NCI-H2196 treated with DMSO at 0.1 percent for 48 hours (cell line): Measurements from ENCODE around the gene RASAL2.
"Not testable (repeated sequence)": the region's sequence is repeated elsewhere in the genome, so short reads cannot be mapped to it uniquely, and the experiment has no call there.

Source experiments
- DNase-seq: peaks from one replicate; lab custom pipeline; 2025; ENCODE audit not compliant: unreplicated experiment; lab: John Stamatoyannopoulos, UW

RASAL2 gene

GRCh38 chr1:178330848-178331497 is 237.1 kb downstream of the RASAL2 start:
- DNase-seq = no peak

- DNase-seq = no peak
These were observed 241.5 kb downstream of the RASAL2 start for GRCh38 chr1:178335426-178335825.

GRCh38 chr1:178337091-178337706 is 243.3 kb downstream of the RASAL2 start:
- no peak for DNase-seq

GRCh38 chr1:178339834-178340233 is 245.9 kb downstream of the RASAL2 start:
- DNase-seq = no peak

GRCh38 chr1:178341261-178341956 is 247.5 kb downstream of the RASAL2 start:
- no peak for DNase-seq

- DNase-seq = no peak
These were observed 248.8 kb downstream of the RASAL2 start for GRCh38 chr1:178342745-178343144.

- DNase-seq = no peak
These were observed 250.7 kb downstream of the RASAL2 start for GRCh38 chr1:178344513-178345091.

GRCh38 chr1:178345238-178345637 is 251.3 kb downstream of the RASAL2 start:
- no peak for DNase-seq

GRCh38 chr1:178345807-178346206 is 251.9 kb downstream of the RASAL2 start:
- DNase-seq = no peak

- DNase-seq = no peak
These were observed 255.9 kb downstream of the RASAL2 start for GRCh38 chr1:178349801-178350200.

GRCh38 chr1:178351911-178352310 is 258.0 kb downstream of the RASAL2 start:
- DNase-seq = not testable (repeated sequence)

- no peak for DNase-seq
These were observed 259.0 kb downstream of the RASAL2 start for GRCh38 chr1:178352790-178353416.

- no peak for DNase-seq
These were observed 259.6 kb downstream of the RASAL2 start for GRCh38 chr1:178353524-178353923.

- DNase-seq = no peak
These were observed 260.9 kb downstream of the RASAL2 start for GRCh38 chr1:178354816-178355215.

GRCh38 chr1:178356299-178356698 is 262.4 kb downstream of the RASAL2 start:
- no peak for DNase-seq

- no peak for DNase-seq
These were observed 264.6 kb downstream of the RASAL2 start for GRCh38 chr1:178358456-178358855.

- DNase-seq = no peak
These were observed 266.5 kb downstream of the RASAL2 start for GRCh38 chr1:178360421-178360820.

GRCh38 chr1:178361847-178362246 is 267.9 kb downstream of the RASAL2 start:
- no peak for DNase-seq

GRCh38 chr1:178362747-178363146 is 268.8 kb downstream of the RASAL2 start:
- DNase-seq = no peak

- no peak for DNase-seq
These were observed 270.9 kb downstream of the RASAL2 start for GRCh38 chr1:178364782-178365181.

GRCh38 chr1:178367151-178367550 is 273.2 kb downstream of the RASAL2 start:
- no peak for DNase-seq
